D721Med (cell line): ENCODE results near the gene FARP2.

ENCODE experiments used
- DNase-seq: peaks from one replicate; pipeline ENCODE4 v3.0.0; 2011; ENCODE audit warnings: low spot score; ENCODE audit not compliant: insufficient read length
- FAIRE-seq: peaks from 2 replicates; lab custom pipeline; 2011; peaks lifted over from hg19 to GRCh38; lab: Jason Lieb, UNC
- TF ChIP-seq, protein P1 (sequence below): IDR thresholded peaks from 2 replicates; pipeline ENCODE4 v1.5.1; 2012; ENCODE audit warnings: mild to moderate bottlenecking, control low read depth; ENCODE audit not compliant: insufficient read depth; ENCODE audit errors: missing control alignments

FARP2 gene

GRCh38 chr2:241491549-241492173 lies 135.6 kb downstream of the FARP2 start:
- DNase-seq: no peak
- TF ChIP-seq, protein P1, sequence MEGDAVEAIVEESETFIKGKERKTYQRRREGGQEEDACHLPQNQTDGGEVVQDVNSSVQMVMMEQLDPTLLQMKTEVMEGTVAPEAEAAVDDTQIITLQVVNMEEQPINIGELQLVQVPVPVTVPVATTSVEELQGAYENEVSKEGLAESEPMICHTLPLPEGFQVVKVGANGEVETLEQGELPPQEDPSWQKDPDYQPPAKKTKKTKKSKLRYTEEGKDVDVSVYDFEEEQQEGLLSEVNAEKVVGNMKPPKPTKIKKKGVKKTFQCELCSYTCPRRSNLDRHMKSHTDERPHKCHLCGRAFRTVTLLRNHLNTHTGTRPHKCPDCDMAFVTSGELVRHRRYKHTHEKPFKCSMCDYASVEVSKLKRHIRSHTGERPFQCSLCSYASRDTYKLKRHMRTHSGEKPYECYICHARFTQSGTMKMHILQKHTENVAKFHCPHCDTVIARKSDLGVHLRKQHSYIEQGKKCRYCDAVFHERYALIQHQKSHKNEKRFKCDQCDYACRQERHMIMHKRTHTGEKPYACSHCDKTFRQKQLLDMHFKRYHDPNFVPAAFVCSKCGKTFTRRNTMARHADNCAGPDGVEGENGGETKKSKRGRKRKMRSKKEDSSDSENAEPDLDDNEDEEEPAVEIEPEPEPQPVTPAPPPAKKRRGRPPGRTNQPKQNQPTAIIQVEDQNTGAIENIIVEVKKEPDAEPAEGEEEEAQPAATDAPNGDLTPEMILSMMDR: no peak
- no peak for FAIRE-seq

DNA sequence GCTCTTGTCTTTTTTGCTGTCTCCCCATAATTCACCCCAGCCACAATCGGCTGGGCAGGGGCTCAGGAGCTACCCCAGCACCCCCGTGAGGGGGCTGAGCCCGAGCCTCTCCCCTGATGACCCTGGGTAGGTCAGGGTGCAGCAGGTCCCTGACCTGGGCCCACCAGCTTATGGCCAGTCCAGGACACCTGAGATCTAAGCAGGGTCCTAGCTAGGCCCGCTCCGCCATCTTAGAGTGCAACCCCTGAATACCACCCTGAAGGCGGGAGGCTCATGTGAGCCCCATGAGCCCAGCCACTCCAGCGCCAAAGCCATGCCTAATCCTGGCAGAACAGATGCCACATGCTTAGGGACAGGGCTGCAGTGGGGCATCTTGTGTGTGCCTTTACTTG lies 136.1 kb downstream of the FARP2 start:
- TF ChIP-seq, protein P1: no peak
- no peak for FAIRE-seq
- DNase-seq: no peak

GRCh38 chr2:241493092-241493491 lies 137.0 kb downstream of the FARP2 start:
- no peak for FAIRE-seq
- no peak for DNase-seq
- TF ChIP-seq, protein P1: no peak

DNA sequence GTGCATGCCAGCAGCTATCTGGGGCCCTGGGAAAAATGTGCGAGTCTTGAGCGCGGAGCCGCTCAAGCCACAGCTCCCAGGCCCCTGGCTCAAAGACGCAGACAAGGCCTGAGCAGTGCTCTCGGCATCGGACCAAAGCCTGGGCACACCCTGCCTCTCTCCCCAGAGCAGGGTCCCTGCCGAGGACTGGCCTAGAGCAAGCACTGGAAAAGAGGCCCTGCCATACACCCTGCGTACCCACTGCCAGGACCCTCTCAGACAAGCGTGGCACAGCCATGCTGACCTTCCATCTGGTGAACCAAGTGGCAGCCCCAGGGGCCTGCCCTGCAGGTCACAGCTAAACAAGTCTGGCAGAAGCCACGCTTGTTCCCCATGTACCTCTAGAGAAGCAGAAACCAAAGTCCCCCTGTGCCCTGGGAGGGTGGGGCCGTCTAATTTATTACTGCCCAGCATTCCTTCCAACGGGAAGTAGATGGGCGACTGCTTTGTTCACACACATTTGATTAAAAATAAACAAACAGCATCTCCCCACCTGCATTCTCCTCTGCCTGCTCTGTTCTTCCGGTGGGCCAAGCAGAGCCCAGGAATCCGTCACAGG lies 138.3 kb downstream of the FARP2 start:
- TF ChIP-seq, protein P1: no peak
- no peak for FAIRE-seq
- no peak for DNase-seq

GRCh38 chr2:241495172-241496002 lies 139.3 kb downstream of the FARP2 start:
- DNase-seq: no peak
- TF ChIP-seq, protein P1: no peak
- FAIRE-seq: no peak

DNA sequence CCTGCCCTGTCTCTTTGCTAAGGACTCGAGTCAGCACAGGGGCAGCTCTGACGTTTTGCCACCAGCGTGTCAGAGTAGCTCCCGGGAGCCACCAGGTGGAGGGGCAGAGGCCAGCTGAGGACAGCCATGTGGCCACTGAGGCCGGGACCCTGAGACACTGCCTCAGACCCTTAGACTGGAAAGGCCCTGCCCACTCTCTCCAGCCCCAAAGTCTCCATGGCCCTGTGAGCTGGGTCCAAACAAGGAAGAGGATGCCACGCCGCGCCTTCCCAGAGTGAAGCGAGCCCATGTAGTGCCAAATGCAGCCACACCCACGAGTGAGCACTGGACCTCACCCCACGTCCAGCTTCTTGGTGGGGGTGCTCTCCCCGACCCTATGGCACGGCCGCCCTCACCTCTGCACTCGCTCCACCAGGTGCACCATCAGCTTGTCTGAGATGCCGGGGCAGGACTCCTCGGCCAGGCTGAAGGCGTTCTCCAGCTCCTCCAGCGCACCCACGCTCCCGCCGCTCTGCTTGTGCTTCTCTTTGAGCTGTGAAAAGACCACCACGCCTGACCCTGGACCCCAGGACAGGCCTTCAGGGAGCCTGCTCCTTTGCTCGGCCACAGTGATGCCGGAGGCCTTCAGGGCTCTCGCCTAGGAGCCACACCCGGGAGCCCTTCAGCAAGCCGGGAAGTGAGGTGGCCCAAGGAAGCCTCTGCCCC lies 140.1 kb downstream of the FARP2 start:
- FAIRE-seq (no peak), DNase-seq (no peak)
- TF ChIP-seq, protein P1: no peak
